Activated CD4-positive, alpha-beta memory T cell treated with anti-CD3 and anti-CD28 coated beads, Interleukin-2, amount 10 ng/mL, durations not matched to agents 7 days and 5 days (primary cell): ENCODE measurements around the gene FAM149B1. TPM values are rescaled to one million over a fixed set of nuclear protein-coding genes. Genes with fewer than 3 reads are reported as not detected.

Source experiments
- CTCF ChIA-PET: fragments of 350-600 bp; sonication (Branson Sonifier 250); formaldehyde crosslinking; loops from one replicate; lab custom pipeline; 2021; ENCODE audit warnings: antibody characterized with exemption, inconsistent platforms; lab: Charles Lee
- POLR2A ChIA-PET: fragments of 350-600 bp; sonication (Branson Sonifier 250); formaldehyde crosslinking; loops from one replicate; lab custom pipeline; 2021; ENCODE audit warnings: antibody characterized with exemption; lab: Charles Lee
- DNase-seq: peaks from one replicate; pipeline ENCODE4 v3.0.0-alpha.2; 2020
- H3K27ac Mint-ChIP-seq: one replicate; pipeline ENCODE4 v1.8.0; 2021; ENCODE audit warnings: mild to moderate bottlenecking, mixed read lengths
- H3K27me3 Mint-ChIP-seq: one replicate; pipeline ENCODE4 v1.8.0; 2021; ENCODE audit warnings: mixed read lengths
- H3K36me3 Mint-ChIP-seq: one replicate; pipeline ENCODE4 v1.8.0; 2021; ENCODE audit warnings: low read depth, mixed read lengths
- H3K4me1 Mint-ChIP-seq: one replicate; pipeline ENCODE4 v1.8.0; 2021; ENCODE audit warnings: mixed read lengths
- H3K4me3 Mint-ChIP-seq: one replicate; pipeline ENCODE4 v1.8.0; 2021; ENCODE audit warnings: mild to moderate bottlenecking, mixed read lengths
- H3K9me3 Mint-ChIP-seq: one replicate; pipeline ENCODE4 v1.8.0; 2021; ENCODE audit warnings: mixed read lengths
- total RNA-seq, 2 experiments: library from RNA; stranded (reverse); gene quantifications; one replicate each; pipeline ENCODE4 v1.2.3, GENCODE V29; 2021

The FAM149B1 gene
- total RNA-seq, 2 experiments from 2014 or later: 15.7 to 17.4 TPM

DNA sequence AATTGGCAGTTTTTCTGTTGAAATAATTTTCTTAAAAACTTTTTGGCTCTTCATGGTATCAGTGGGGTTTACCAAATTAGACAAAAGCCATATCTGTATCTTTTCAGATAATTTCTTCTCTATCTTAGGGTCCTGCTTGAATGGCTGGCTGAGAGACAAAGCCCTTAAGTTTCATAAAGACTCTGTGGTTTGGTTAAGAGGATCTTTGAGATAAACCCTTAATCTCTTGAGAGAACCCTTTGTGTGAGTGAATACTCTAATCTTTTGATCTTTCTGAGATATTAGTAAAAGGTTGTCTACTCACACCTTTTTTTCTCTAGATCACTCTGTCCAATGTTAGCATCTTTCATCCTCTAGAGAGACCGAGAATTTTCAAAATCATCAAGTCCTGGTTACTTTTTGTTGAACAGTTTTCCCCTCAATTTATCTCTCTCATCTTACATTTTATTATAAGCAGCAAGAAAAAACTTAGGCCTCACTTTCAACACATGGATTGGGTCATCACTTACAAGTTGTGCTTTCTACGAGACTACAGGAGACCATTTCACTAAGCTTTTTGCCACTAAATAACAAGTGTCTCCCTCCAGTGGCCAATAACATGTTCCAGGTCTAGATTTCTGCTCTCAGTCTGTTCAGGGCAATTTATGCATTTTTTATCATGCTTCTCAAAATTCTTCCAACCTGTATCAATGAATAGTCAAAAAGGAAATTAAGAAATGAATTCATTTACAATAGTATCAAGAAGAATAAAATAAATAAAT is 50.7 kb downstream of the FAM149B1 start:
- CTCF ChIA-PET: interaction anchor here (0.6 to 1.1 kb wide), 2 partner anchors 8 to 20 kb away, joined by 3 to 4 read pairs; no protein-coding TSS in a partner anchor
- Mint-ChIP-seq H3K4me3 (no peak overlapping the region), H3K4me1 (peaks cover 3% of the 10 kb centered on the region), H3K27ac (no peak overlapping the region), H3K9me3 (peaks cover 3% of the 10 kb centered on the region), H3K27me3 (no peaks in the 10 kb centered on the region), H3K36me3 (peaks cover 35% of the 10 kb centered on the region)
- DNase-seq: no peak
- POLR2A ChIA-PET: interaction anchor here (1.8 kb wide), 1 partner anchor 28 kb away, joined by 7 read pairs; the partner anchor contains the start of gene DNAJC9

DNA sequence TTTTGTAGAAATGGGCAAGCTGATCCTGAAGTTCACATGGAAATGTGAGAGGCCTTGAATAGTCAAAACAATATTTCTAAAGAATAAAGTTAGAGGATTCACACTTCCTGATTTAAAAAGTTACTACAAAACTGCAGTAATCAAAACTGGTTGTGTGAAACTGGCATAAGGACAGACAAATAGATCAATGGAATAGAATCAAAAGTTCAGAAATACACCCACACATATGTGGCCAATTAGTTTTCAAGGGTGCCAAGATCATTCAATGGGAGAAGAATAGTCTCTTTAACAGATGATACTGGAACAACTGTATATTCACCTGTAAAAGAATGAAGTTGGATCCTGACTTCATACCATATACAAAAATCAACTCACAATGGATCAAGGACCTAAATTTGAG is 51.5 kb downstream of the FAM149B1 start:
- Mint-ChIP-seq H3K27me3 (no peaks in the 10 kb centered on the region), H3K36me3 (peaks cover 33% of the 10 kb centered on the region), H3K4me3 (no peak overlapping the region), H3K9me3 (peaks cover 3% of the 10 kb centered on the region), H3K27ac (no peak overlapping the region), H3K4me1 (peaks cover 3% of the 10 kb centered on the region)
- DNase-seq: no peak
- ChIA-PET POLR2A (interaction anchor here (1.2 to 1.8 kb wide), 2 partner anchors 20 to 27 kb away, joined by 3 to 7 read pairs; partner anchors contain the start of gene DNAJC9), CTCF (no interaction called here)

DNA sequence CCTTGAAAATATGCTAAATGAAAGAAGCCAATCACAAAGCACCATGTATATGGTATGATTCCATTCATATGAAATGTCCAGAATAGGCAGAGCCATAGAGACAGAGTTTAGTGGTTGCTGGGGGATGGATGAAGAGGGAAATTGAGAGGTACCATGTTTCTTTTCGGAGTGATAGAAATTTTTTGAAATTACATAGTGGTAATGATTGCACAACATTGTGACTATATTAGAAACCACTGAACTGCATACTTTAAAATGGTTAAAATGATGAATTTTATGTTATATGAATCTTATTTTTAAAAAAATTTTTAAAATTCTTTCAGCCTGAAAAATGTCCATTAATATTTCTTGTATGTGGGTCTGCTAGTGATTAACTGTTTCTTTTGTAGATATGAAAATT is 53.1 kb downstream of the FAM149B1 start:
- H3K27me3 Mint-ChIP-seq: no peaks in the 10 kb centered on the region
- H3K36me3 Mint-ChIP-seq: peaks cover 27% of the 10 kb centered on the region
- no peak for DNase-seq
- H3K9me3 Mint-ChIP-seq: peaks cover 1% of the 10 kb centered on the region
- H3K4me3 Mint-ChIP-seq: no peak overlapping the region
- peaks cover 3% of the 10 kb centered on the region for H3K4me1 Mint-ChIP-seq
- H3K27ac Mint-ChIP-seq: no peak overlapping the region
- CTCF ChIA-PET: no interaction called here
- POLR2A ChIA-PET: no interaction called here

DNA sequence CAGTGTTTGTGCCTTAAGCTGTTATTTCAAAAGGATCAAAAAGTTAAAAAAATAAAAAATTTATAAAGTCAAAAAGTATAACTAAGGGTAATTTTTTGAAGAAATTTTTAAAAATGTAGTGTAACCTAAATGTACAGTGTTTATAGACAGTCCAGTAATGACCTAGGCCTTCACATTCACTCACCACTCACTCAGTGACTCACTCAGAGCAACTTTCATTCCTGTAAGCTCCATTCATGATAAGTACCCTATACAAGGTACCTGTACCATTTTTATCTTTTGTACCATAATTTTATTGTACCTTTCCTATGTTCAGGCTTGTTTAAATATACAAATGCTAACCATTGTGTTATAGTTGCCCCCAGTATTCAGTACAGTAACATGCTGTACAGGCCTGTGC is 57.6 kb downstream of the FAM149B1 start:
- Mint-ChIP-seq H3K9me3 (no peaks in the 10 kb centered on the region), H3K27me3 (no peaks in the 10 kb centered on the region), H3K4me1 (no peaks in the 10 kb centered on the region), H3K4me3 (no peak overlapping the region), H3K36me3 (peaks cover 9% of the 10 kb centered on the region), H3K27ac (no peak overlapping the region)
- ChIA-PET CTCF (no interaction called here), POLR2A (no interaction called here)
- no peak for DNase-seq

DNA sequence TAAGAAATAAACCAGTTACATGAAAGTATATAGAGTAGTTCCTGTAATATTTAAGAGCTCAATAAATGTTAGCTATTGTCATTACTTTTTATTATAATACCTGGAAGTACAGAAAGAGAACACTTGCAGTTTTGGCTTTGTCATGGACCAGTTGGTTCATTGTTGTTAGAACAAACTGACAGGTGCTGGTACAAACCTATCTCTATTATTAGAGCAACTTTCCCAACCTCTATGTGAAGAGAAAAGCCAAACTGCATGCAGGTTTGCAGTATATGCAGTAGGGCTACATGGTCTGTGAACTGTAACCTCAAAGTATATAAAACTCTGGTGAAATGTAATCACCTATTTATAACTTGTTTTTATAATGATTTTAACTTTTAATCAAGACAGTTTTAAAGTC is 58.7 kb downstream of the FAM149B1 start:
- H3K4me3 Mint-ChIP-seq: no peak overlapping the region
- no peak for DNase-seq
- H3K9me3 Mint-ChIP-seq: no peaks in the 10 kb centered on the region
- H3K36me3 Mint-ChIP-seq: peaks cover 11% of the 10 kb centered on the region
- H3K27me3 Mint-ChIP-seq: no peaks in the 10 kb centered on the region
- H3K27ac Mint-ChIP-seq: no peak overlapping the region
- POLR2A ChIA-PET: interaction anchor here (0.8 to 1.3 kb wide), 2 partner anchors 12 to 20 kb away, joined by 3 to 7 read pairs; partner anchors contain the start of gene DNAJC9
- CTCF ChIA-PET: interaction anchor here (1.1 kb wide), 1 partner anchor 9 kb away, joined by 4 read pairs; no protein-coding TSS in a partner anchor
- no peaks in the 10 kb centered on the region for H3K4me1 Mint-ChIP-seq

DNA sequence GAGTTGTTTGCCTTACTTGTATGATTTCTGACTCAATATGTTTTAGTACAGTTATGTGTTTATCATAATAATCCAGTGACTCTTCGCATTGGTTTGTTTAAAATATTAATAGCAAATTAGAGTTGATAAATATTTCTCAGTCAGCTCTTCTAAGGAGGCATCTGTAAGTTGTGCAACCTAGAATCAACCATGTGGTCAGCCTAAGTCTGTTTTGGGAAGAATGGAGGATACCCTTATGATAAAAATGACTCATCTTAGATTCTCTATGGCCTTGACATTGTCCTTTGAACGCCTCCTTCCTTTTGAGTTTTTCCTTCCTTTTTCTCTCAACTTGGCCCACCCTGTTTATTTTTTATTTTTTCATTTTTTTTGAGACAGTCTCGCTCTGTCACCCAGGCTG is 60.3 kb downstream of the FAM149B1 start:
- Mint-ChIP-seq H3K27me3 (no peaks in the 10 kb centered on the region), H3K4me1 (no peaks in the 10 kb centered on the region), H3K4me3 (no peak overlapping the region), H3K36me3 (peaks cover 16% of the 10 kb centered on the region), H3K27ac (no peak overlapping the region), H3K9me3 (no peaks in the 10 kb centered on the region)
- ChIA-PET CTCF (no interaction called here), POLR2A (interaction anchor here (0.8 kb wide), 1 partner anchor 18 kb away, joined by 3 read pairs; the partner anchor contains the start of gene DNAJC9)
- DNase-seq: no peak

DNA sequence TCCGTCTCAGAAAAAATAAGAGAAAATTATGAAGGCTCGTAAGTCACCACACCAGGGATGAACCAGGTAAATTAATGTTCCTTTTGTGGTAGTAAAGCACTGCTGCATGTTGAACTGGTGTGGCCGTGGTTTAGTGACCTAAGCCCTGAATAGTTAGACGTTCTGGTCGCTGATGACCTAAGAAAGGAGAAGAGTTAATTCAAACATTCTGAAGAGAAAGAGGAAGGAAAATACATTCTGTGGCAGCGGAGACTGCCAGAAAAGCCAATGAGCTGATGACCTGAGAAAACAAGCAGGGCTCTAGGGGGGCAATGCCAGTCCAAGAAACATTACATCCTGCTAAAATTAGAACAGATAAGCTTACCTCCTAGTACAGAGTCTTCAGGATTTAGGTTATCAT is 61.6 kb downstream of the FAM149B1 start:
- CTCF ChIA-PET: no interaction called here
- POLR2A ChIA-PET: interaction anchor here (1.0 kb wide), 1 partner anchor 12 kb away, joined by 4 read pairs; no protein-coding TSS in a partner anchor
- peaks cover 24% of the 10 kb centered on the region for H3K36me3 Mint-ChIP-seq
- H3K4me1 Mint-ChIP-seq: no peaks in the 10 kb centered on the region
- DNase-seq: no peak
- no peaks in the 10 kb centered on the region for H3K9me3 Mint-ChIP-seq
- no peak overlapping the region for H3K4me3 Mint-ChIP-seq
- H3K27ac Mint-ChIP-seq: no peak overlapping the region
- H3K27me3 Mint-ChIP-seq: no peaks in the 10 kb centered on the region

DNA sequence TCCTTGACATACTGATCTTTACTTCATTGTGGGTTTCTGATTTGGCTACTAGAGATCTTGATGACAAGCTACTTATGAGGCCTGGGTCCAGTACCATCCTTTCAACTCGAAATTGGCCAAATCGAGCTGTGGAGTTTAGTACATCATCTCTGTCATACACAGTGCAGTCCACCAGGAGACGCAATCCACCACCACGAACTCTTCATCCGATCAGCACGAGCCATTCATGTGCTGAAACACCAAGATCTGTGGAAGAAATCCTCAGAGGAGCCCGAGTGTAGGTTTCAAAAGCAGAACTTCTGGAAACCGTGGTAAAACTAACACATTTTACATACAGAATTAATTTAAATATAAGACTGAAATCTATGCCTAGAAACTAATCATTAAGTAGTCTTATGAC is 65.0 kb downstream of the FAM149B1 start:
- Mint-ChIP-seq H3K27ac (no peak overlapping the region), H3K4me1 (no peaks in the 10 kb centered on the region), H3K4me3 (no peak overlapping the region), H3K36me3 (peaks cover 32% of the 10 kb centered on the region), H3K27me3 (no peaks in the 10 kb centered on the region), H3K9me3 (no peaks in the 10 kb centered on the region)
- ChIA-PET CTCF (interaction anchor here (0.5 to 1.6 kb wide), 3 partner anchors 12 to 412 kb away, joined by 3 to 4 read pairs (median 3); no protein-coding TSS in a partner anchor), POLR2A (interaction anchor here (2.1 to 2.4 kb wide), 2 partner anchors 14 to 20 kb away, joined by 7 to 10 read pairs; partner anchors contain the start of genes DNAJC9 and MRPS16)
- DNase-seq: no peak

DNA sequence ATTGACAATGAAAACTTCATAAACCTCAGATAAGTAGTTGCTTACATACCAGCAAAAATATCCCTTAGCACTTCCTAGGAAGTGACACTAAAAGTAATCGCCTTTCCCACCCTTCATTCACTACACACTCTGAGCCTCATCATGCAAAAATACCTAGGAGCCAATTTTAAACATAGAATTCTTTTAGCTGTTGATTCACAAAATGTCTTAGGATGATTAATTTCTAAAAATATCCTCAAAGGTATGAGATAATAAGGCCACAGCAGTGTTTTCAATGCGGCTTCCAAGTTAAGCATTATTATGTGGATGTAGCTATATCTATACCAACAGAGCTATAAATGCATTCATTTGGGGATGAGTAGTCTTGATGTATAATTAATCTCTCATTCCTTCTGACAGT is 66.0 kb downstream of the FAM149B1 start:
- Mint-ChIP-seq H3K36me3 (peaks cover 34% of the 10 kb centered on the region), H3K4me1 (no peaks in the 10 kb centered on the region), H3K27ac (no peak overlapping the region), H3K9me3 (no peaks in the 10 kb centered on the region), H3K27me3 (no peaks in the 10 kb centered on the region), H3K4me3 (no peak overlapping the region)
- DNase-seq: no peak
- ChIA-PET POLR2A (interaction anchor here (0.9 kb wide), 1 partner anchor 13 kb away, joined by 3 read pairs; the partner anchor contains the start of gene DNAJC9), CTCF (interaction anchor here (1.0 to 1.4 kb wide), 2 partner anchors 9 to 20 kb away, joined by 3 to 4 read pairs; no protein-coding TSS in a partner anchor)

DNA sequence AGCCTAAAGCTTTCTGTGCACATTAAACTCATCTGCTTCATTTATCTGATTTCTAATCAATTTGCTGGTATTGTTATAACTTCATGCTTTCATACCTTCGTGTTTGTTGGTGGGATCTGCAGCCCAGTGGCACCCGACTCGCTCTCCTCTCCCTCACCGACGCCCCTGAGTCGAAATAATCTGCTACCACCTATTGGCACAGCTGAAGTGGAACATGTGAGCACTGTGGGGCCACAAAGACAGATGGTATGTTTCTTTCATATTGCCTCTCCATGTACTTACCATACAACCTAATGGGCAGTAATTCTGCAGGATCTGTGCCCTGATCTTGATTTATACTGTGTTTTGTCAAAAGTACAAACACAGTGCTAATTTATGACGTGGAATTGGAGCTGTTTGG is 66.8 kb downstream of the FAM149B1 start:
- H3K4me3 Mint-ChIP-seq: no peak overlapping the region
- no peaks in the 10 kb centered on the region for H3K4me1 Mint-ChIP-seq
- H3K9me3 Mint-ChIP-seq: no peaks in the 10 kb centered on the region
- peaks cover 39% of the 10 kb centered on the region for H3K36me3 Mint-ChIP-seq
- H3K27me3 Mint-ChIP-seq: no peaks in the 10 kb centered on the region
- CTCF ChIA-PET: interaction anchor here (0.6 kb wide), 1 partner anchor 22 kb away, joined by 3 read pairs; no protein-coding TSS in a partner anchor
- DNase-seq: no peak
- peak overlapping the region; percentile 16 for H3K27ac Mint-ChIP-seq
- POLR2A ChIA-PET: interaction anchor here (1.2 to 1.3 kb wide), 2 partner anchors 11 to 13 kb away, joined by 3 to 5 read pairs; partner anchors contain the start of gene DNAJC9

DNA sequence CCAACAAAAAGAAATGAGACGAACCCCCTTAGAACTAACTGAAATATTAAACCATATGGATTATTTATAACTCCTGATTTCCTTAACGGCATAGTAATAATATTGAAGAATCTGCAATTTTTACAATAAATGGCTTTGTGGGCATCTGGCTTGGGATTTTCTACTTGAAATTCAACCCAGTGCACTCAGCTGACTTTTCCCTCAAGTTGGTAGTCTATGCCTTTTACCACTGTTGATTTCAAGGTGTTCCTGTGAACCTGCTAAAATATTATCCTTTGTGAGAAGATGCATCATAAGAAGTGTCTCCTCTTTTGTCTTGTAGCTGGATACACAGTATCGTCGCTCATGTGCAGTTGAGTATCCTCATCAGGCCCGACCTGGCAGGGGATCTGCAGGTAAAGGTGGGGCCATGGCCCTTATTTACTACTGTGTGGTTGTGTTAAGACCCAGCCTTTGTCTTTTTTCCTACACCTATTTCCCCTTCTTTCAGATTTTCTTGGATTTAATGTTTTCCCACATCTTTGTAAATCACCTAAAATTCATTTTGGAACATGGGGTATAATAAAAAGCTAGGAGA is 71.2 kb downstream of the FAM149B1 start:
- Mint-ChIP-seq H3K27me3 (no peaks in the 10 kb centered on the region), H3K36me3 (peaks cover 61% of the 10 kb centered on the region), H3K9me3 (no peaks in the 10 kb centered on the region), H3K4me1 (peaks cover 24% of the 10 kb centered on the region), H3K4me3 (no peak overlapping the region), H3K27ac (no peak overlapping the region)
- ChIA-PET POLR2A (interaction anchor here (1.5 to 2.7 kb wide), 3 partner anchors 8 to 13 kb away, joined by 3 to 17 read pairs (median 8); partner anchors contain the start of genes DNAJC9 and MRPS16), CTCF (interaction anchor here (0.9 kb wide), 1 partner anchor 21 kb away, joined by 3 read pairs; no protein-coding TSS in a partner anchor)
- DNase-seq: no peak

DNA sequence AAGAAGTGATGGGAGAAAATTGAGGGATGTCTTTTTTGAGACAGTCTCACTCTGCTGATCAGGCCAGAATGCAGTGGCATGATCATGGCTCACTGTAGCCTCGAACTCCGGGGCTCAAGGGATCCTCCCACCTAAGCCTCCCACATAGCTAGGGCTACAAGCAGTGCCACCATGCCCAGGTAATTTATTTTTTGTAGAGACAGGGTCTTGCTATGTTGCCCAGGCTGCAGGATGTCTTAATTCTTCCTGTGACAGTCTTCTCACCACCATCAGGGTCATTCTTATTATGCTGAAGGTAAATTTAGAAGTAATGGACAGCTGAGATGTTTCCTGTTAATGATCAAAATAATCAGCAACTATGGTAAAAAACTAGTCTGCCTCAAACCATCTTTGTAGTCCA is 72.0 kb downstream of the FAM149B1 start:
- ChIA-PET CTCF (interaction anchor here (0.8 kb wide), 1 partner anchor 15 kb away, joined by 4 read pairs; no protein-coding TSS in a partner anchor), POLR2A (interaction anchor here (2.4 kb wide), 1 partner anchor 12 kb away, joined by 8 read pairs; the partner anchor contains the start of gene MRPS16)
- no peak overlapping the region for H3K27ac Mint-ChIP-seq
- H3K27me3 Mint-ChIP-seq: no peaks in the 10 kb centered on the region
- peaks cover 62% of the 10 kb centered on the region for H3K36me3 Mint-ChIP-seq
- H3K4me3 Mint-ChIP-seq: no peak overlapping the region
- H3K9me3 Mint-ChIP-seq: no peaks in the 10 kb centered on the region
- DNase-seq: no peak
- peaks cover 32% of the 10 kb centered on the region for H3K4me1 Mint-ChIP-seq
